ENCODE results near the gene SYCP2.

DNA sequence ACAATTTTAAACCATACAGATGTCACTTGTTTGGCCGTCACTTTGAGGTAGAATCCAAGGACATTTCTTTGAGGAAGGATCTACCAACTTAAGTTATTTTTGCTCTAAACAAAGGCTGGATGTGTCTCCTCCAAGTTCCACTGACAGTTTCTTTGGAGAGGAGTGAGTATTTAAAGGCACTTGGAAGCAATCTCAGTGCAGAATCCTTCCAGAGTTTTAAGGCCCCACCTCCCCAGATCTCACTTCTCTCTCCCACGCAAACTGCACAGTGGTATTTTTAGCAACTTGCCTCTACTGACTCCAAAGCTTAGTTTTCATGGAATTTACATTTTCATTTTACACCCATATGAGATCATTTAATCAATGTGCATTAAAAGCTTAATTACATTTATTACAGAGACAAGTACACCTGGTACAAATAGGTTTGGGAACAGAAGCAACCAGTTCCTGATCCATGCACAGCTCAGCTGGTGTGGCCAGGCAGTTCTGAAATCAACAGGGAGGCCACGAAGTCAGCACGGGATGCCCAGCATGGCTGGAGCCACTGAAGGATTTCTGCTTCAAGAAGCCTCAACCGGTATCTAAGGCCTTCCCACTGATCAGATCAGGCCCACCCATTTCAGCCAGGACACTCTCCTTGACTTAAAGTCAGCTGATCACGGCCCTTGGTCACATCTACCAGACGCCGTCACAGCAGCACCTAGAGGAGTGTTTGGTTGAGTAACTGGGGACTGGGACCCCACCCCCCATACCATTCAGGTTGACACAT lies 109.8 kb downstream of the SYCP2 start:
- no peak for TF ChIP-seq FOXK2 (IDR thresholded peaks at IDR 0.05)
- TF ChIP-seq FOXM1 (IDR thresholded peaks at IDR 0.05; ENCODE audit: borderline replicate concordance), result no peak
- no peak for TF ChIP-seq HDGF (IDR thresholded peaks at IDR 0.05; ENCODE audit: borderline replicate concordance)
- TF ChIP-seq LEF1 (IDR thresholded peaks at IDR 0.05; ENCODE audit: borderline replicate concordance), result no peak

All from HEK293T (cell line).